HEK293T (cell line): ENCODE data around the gene LMX1B.

Experiments used
- ARNT ChIP-seq: fragments of 450-650 bp; IDR thresholded peaks from 2 replicates; pipeline ENCODE4 v1.6.1; 2017; ENCODE audit warnings: mild to moderate bottlenecking
- BHLHE40 ChIP-seq: fragments of 450-650 bp; IDR thresholded peaks from 2 replicates; pipeline ENCODE4 v1.6.1; 2016; ENCODE audit warnings: mild to moderate bottlenecking, moderate library complexity, borderline replicate concordance
- CTBP1 ChIP-seq: fragments of 450-650 bp; IDR thresholded peaks from 2 replicates; pipeline ENCODE4 v1.6.1; 2016; ENCODE audit warnings: borderline replicate concordance
- ELF4 ChIP-seq: fragments of 450-650 bp; IDR thresholded peaks from 2 replicates; pipeline ENCODE4 v1.6.1; 2017; ENCODE audit warnings: antibody characterized with exemption
- FOXA1 ChIP-seq: fragments of 450-650 bp; IDR thresholded peaks from 2 replicates; pipeline ENCODE4 v1.6.1; 2016; ENCODE audit warnings: mild to moderate bottlenecking
- FOXK2 ChIP-seq: fragments of 450-650 bp; IDR thresholded peaks from 2 replicates; pipeline ENCODE4 v1.6.1; 2016; ENCODE audit warnings: mild to moderate bottlenecking
- HDGF ChIP-seq: fragments of 450-650 bp; IDR thresholded peaks from 2 replicates; pipeline ENCODE4 v1.6.1; 2017; ENCODE audit warnings: antibody characterized with exemption, borderline replicate concordance
- L3MBTL2 ChIP-seq: fragments of 450-650 bp; conservative IDR thresholded peaks from 2 replicates; pipeline ENCODE4 v1.6.1; 2016; ENCODE audit warnings: mild to moderate bottlenecking
- LEF1 ChIP-seq: fragments of 450-650 bp; IDR thresholded peaks from 2 replicates; pipeline ENCODE4 v1.6.1; 2017; ENCODE audit warnings: mild to moderate bottlenecking, borderline replicate concordance
- NFRKB ChIP-seq: fragments of 450-650 bp; IDR thresholded peaks from 2 replicates; pipeline ENCODE4 v1.6.1; 2016; ENCODE audit warnings: mild to moderate bottlenecking, moderate library complexity
- SP1 ChIP-seq: fragments of 450-650 bp; IDR thresholded peaks from 2 replicates; pipeline ENCODE4 v1.6.1; 2017
- SUZ12 ChIP-seq: fragments of 450-650 bp; IDR thresholded peaks from 2 replicates; pipeline ENCODE4 v1.6.1; 2016; ENCODE audit warnings: mild to moderate bottlenecking
- TARDBP ChIP-seq: fragments of 450-650 bp; IDR thresholded peaks from 2 replicates; pipeline ENCODE4 v1.6.1; 2016
- TF ChIP-seq, protein P1 (sequence below): fragments of 450-650 bp; IDR thresholded peaks from 2 replicates; pipeline ENCODE4 v1.6.1; 2016

DNA sequence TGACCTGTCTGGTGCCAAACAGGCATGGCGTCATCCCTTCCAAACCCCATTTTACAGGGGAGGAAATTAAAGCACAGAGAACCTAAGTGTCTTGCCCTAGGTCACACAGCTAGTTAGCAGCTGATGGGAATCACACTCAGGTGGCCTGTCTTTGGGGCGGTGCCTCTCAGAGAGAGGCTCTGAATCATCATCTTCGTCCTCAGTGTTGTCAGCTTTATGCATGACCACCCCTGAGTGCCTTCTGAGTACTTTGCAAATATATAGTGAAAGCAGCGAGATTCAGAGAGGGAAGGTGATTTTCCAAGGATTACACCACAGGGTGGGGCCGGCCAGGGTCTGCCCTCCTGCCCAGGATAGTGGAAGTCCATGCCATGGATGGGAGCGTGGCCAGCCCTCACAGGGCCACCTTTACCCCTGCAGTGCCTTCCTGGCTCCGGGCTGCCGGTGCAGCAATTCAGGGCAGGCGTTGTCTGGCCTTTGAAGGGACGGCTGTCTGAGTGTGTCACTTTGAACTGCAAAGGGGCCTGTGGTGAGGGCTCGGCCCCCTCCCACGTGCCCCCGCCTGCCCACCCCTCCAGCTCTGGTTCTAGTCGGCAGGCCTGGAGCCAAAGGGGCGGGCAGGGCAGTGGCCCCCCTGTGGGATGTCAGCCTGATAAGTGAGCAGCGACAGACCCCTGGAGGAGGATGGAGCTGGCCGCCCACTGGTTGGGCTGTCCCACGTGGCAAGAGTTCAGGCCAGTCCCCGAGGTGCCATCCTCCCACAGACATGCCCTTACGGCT lies 16.9 kb downstream of the LMX1B start:
- TF ChIP-seq FOXA1, result no peak
- TF ChIP-seq BHLHE40, result no peak
- no peak for TF ChIP-seq SUZ12
- no peak for TF ChIP-seq NFRKB
- no peak for TF ChIP-seq SP1
- TF ChIP-seq ARNT, result no peak
- no peak for TF ChIP-seq TARDBP
- no peak for TF ChIP-seq LEF1
- TF ChIP-seq CTBP1, result no peak
- no peak for TF ChIP-seq FOXK2
- no peak for TF ChIP-seq L3MBTL2
- no peak for TF ChIP-seq HDGF
- TF ChIP-seq, protein P1, sequence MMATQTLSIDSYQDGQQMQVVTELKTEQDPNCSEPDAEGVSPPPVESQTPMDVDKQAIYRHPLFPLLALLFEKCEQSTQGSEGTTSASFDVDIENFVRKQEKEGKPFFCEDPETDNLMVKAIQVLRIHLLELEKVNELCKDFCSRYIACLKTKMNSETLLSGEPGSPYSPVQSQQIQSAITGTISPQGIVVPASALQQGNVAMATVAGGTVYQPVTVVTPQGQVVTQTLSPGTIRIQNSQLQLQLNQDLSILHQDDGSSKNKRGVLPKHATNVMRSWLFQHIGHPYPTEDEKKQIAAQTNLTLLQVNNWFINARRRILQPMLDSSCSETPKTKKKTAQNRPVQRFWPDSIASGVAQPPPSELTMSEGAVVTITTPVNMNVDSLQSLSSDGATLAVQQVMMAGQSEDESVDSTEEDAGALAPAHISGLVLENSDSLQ, result no peak
- TF ChIP-seq ELF4, result no peak
